Loucy (cell line): ENCODE results near the gene CTNND2.

Experiments
- H2AFZ ChIP-seq: fragments of 200-600 bp; sonication (generic); 2 replicates; pipeline ENCODE4 v1.6.0; 2016; ENCODE audit warnings: antibody characterized with exemption, mild to moderate bottlenecking, low read length, moderate library complexity
- H3F3A ChIP-seq: fragments of 200-600 bp; 2 replicates; pipeline ENCODE4 v1.6.0; 2016; ENCODE audit warnings: antibody characterized with exemption, low read depth, mild to moderate bottlenecking
- H3K27me3 ChIP-seq: fragments of 200-600 bp; sonication (generic); 2 replicates; pipeline ENCODE4 v1.6.1; 2014; ENCODE audit warnings: low read length, mild to moderate bottlenecking; ENCODE audit not compliant: insufficient read depth, poor library complexity, severe bottlenecking
- H3K36me3 ChIP-seq: fragments of 200-600 bp; sonication (generic); 2 replicates; pipeline ENCODE4 v1.6.1; 2016; ENCODE audit warnings: low read length; ENCODE audit not compliant: insufficient read depth
- H3K4me1 ChIP-seq: fragments of 200-600 bp; sonication (generic); 2 replicates; pipeline ENCODE4 v1.5.1; 2014; ENCODE audit warnings: low read length, mild to moderate bottlenecking; ENCODE audit not compliant: insufficient read depth, poor library complexity, severe bottlenecking
- H3K4me2 ChIP-seq: fragments of 200-600 bp; sonication (generic); 2 replicates; pipeline ENCODE4 v1.6.0; 2014; ENCODE audit warnings: antibody characterized with exemption, low read length, low read depth, mild to moderate bottlenecking; ENCODE audit not compliant: poor library complexity, severe bottlenecking
- H3K4me3 ChIP-seq: fragments of 200-600 bp; sonication (generic); 2 replicates; pipeline ENCODE4 v1.5.1; 2014; ENCODE audit warnings: low read length, mild to moderate bottlenecking, mixed read lengths; ENCODE audit not compliant: poor library complexity, severe bottlenecking
- H3K79me2 ChIP-seq: fragments of 200-600 bp; sonication (generic); 2 replicates; pipeline ENCODE4 v1.6.1; 2014; ENCODE audit warnings: low read length; ENCODE audit not compliant: insufficient read depth
- H3K9ac ChIP-seq: fragments of 200-600 bp; sonication (generic); 2 replicates; pipeline ENCODE4 v1.6.0; 2014; ENCODE audit warnings: mild to moderate bottlenecking, low read depth, low read length, moderate library complexity; ENCODE audit not compliant: poor library complexity, severe bottlenecking
- H3K9me2 ChIP-seq: fragments of 200-600 bp; sonication (generic); replicated peaks from 2 replicates; pipeline ENCODE4 v1.6.1; 2016; ENCODE audit warnings: low read depth, low read length, mixed read lengths
- H3K9me3 ChIP-seq: fragments of 200-600 bp; sonication (generic); 2 replicates; pipeline ENCODE4 v1.6.1; 2014; ENCODE audit warnings: mild to moderate bottlenecking, antibody characterized with exemption, low read length, low read depth; ENCODE audit not compliant: insufficient read depth
- H4K20me1 ChIP-seq: fragments of 200-600 bp; sonication (generic); 2 replicates; pipeline ENCODE4 v1.6.0; 2014; ENCODE audit warnings: antibody characterized with exemption, low read length, mild to moderate bottlenecking; ENCODE audit not compliant: insufficient read depth, poor library complexity, severe bottlenecking
- CTCF ChIP-seq: fragments of 200-600 bp; sonication (generic); conservative IDR thresholded peaks from 2 replicates; pipeline ENCODE4 v1.5.1; 2014; ENCODE audit warnings: mild to moderate bottlenecking, antibody characterized with exemption, low read length
- EZH2phosphoT487 ChIP-seq: fragments of 200-600 bp; IDR thresholded peaks from 2 replicates; pipeline ENCODE4 v1.6.1; 2018; ENCODE audit warnings: antibody characterized with exemption, mild to moderate bottlenecking, moderate library complexity, borderline replicate concordance

CTNND2 gene

GRCh38 chr5:11809407-11809806 is 94.8 kb downstream of the CTNND2 start:
- Histone ChIP-seq H3K4me1 (no peaks in the 10 kb centered on the region), H3K4me2 (no peak overlapping the region), H2AFZ (no peak overlapping the region), H3K4me3 (no peak overlapping the region), H3K36me3 (no peaks in the 10 kb centered on the region), H3K9ac (no peak overlapping the region), H3K9me2 (no peaks in the 10 kb centered on the region), H3K27me3 (no peaks in the 10 kb centered on the region), H3F3A (no peaks in the 10 kb centered on the region), H3K9me3 (no peaks in the 10 kb centered on the region), H3K79me2 (no peaks in the 10 kb centered on the region), H4K20me1 (no peaks in the 10 kb centered on the region)
- TF ChIP-seq EZH2phosphoT487 (no peak), CTCF (no peak)

- H3K9me3 ChIP-seq, result no peaks in the 10 kb centered on the region
- H3K4me3 ChIP-seq, result no peak overlapping the region
- no peak overlapping the region for H3K9ac ChIP-seq
- TF ChIP-seq CTCF (no peak), EZH2phosphoT487 (no peak)
- H2AFZ ChIP-seq, result no peak overlapping the region
- H3K27me3 ChIP-seq, result no peaks in the 10 kb centered on the region
- no peaks in the 10 kb centered on the region for H3K9me2 ChIP-seq
- no peaks in the 10 kb centered on the region for H3K79me2 ChIP-seq
- H3K4me1 ChIP-seq, result no peaks in the 10 kb centered on the region
- H3F3A ChIP-seq, result no peaks in the 10 kb centered on the region
- no peaks in the 10 kb centered on the region for H3K36me3 ChIP-seq
- H4K20me1 ChIP-seq, result no peaks in the 10 kb centered on the region
- H3K4me2 ChIP-seq, result no peak overlapping the region
These were observed 100.8 kb downstream of the CTNND2 start for GRCh38 chr5:11803436-11803835.

GRCh38 chr5:11801061-11801460 is 103.2 kb downstream of the CTNND2 start:
- H4K20me1 ChIP-seq, result no peaks in the 10 kb centered on the region
- H3K36me3 ChIP-seq, result no peaks in the 10 kb centered on the region
- no peak overlapping the region for H3K4me3 ChIP-seq
- no peak for TF ChIP-seq EZH2phosphoT487
- no peak for TF ChIP-seq CTCF
- no peak overlapping the region for H3K9ac ChIP-seq
- H3K4me1 ChIP-seq, result no peaks in the 10 kb centered on the region
- no peaks in the 10 kb centered on the region for H3K9me2 ChIP-seq
- H3K79me2 ChIP-seq, result no peaks in the 10 kb centered on the region
- H3K4me2 ChIP-seq, result no peak overlapping the region
- no peaks in the 10 kb centered on the region for H3F3A ChIP-seq
- no peaks in the 10 kb centered on the region for H3K9me3 ChIP-seq
- no peak overlapping the region for H2AFZ ChIP-seq
- no peaks in the 10 kb centered on the region for H3K27me3 ChIP-seq
